HepG2 (cell line): Measurements from ENCODE around the gene MYL3. TPM values are rescaled to one million over a fixed set of nuclear protein-coding genes. Genes with fewer than 3 reads are reported as not detected.

Source experiments
- ATAC-seq: fragments of 200-7000 bp; cut with Tn5 transposase; 3 replicates; pipeline ENCODE4 v1.9.1; 2020; ENCODE audit warnings: mild to moderate bottlenecking, moderate library complexity
- BruUV-seq: library from RNA; stranded (reverse); fragments of 400-500 nt; replicated peaks from 2 replicates; lab custom pipeline; 2021; lab: Mats Ljungman, UMichigan
- CTCF ChIA-PET: fragments of 300-600 bp; formaldehyde crosslinking; extraction: SDS; loops from one replicate; lab custom pipeline; 2021; ENCODE audit warnings: low total read pairs, inconsistent platforms, low intra/inter-chr PET ratio; lab: Yijun Ruan, JAX
- POLR2A ChIA-PET: fragments of 350-600 bp; sonication (Branson Sonifier 250); formaldehyde crosslinking; loops from one replicate; lab custom pipeline; 2020; ENCODE audit warnings: antibody characterized with exemption, inconsistent platforms; lab: Yijun Ruan, JAX
- DNase-seq: peaks from one replicate; pipeline ENCODE4 v3.0.0-alpha.2; 2015; ENCODE audit warnings: low spot score
- FAIRE-seq: peaks from 3 replicates; lab custom pipeline; 2011; peaks lifted over from hg19 to GRCh38; lab: Jason Lieb, UNC
- H2AFZ ChIP-seq: one replicate; pipeline ENCODE4 v1.6.1; 2011; ENCODE audit warnings: low read length, inconsistent platforms
- H3K27ac ChIP-seq: fragments of 300-600 bp; 3 replicates; pipeline ENCODE4 v1.8.0; 2011; ENCODE audit warnings: mixed run types, mild to moderate bottlenecking, mixed read lengths, low read length, inconsistent platforms; ENCODE audit not compliant: insufficient read depth; ENCODE audit errors: extremely low read length
- H3K27me3 ChIP-seq, 2 experiments: fragments of 200-600 bp in 1 of 2; 2 replicates in 1 of 2; 3 replicates in 1 of 2; pipeline versions ENCODE4 v1.6.0 to v1.8.0; 2011; ENCODE audit warnings: low read length in 2 of 2, mild to moderate bottlenecking in 2 of 2, moderate library complexity in 2 of 2, inconsistent platforms in 1 of 2; ENCODE audit not compliant: insufficient read depth in 2 of 2, control insufficient read depth in 1 of 2
- H3K36me3 ChIP-seq, 2 experiments: fragments of 200-600 bp in 1 of 2; replicated peaks in 1 of 2; 2 replicates in 1 of 2; 3 replicates in 1 of 2; pipeline versions ENCODE4 v1.5.1 to v1.8.0; 2011; ENCODE audit warnings: low read length in 2 of 2, inconsistent platforms in 1 of 2; ENCODE audit not compliant: insufficient read depth in 2 of 2, control insufficient read depth in 1 of 2
- H3K4me1 ChIP-seq: 2 replicates; pipeline ENCODE4 v1.5.1; 2012; ENCODE audit warnings: low read length, inconsistent platforms; ENCODE audit not compliant: insufficient read depth
- H3K4me2 ChIP-seq: 2 replicates; pipeline ENCODE4 v1.6.0; 2011; ENCODE audit warnings: low read depth, low read length, inconsistent platforms
- H3K4me3 ChIP-seq, 3 experiments: fragments of 200-600 bp in 1 of 3; sonication (generic), shearing (Covaris generic) in 1 of 3; replicated peaks in 1 of 3; 2 replicates each; pipeline ENCODE4 v1.5.1; 2011 to 2016; ENCODE audit warnings: low read length in 3 of 3, inconsistent platforms in 2 of 3, low read depth in 2 of 3, mild to moderate bottlenecking in 2 of 3, control low read depth in 1 of 3, mixed read lengths in 1 of 3; ENCODE audit not compliant: insufficient read depth in 1 of 3
- H3K79me2 ChIP-seq: one replicate; pipeline ENCODE4 v1.6.1; 2011; ENCODE audit warnings: low read length, inconsistent platforms; ENCODE audit not compliant: insufficient read depth
- H3K9ac ChIP-seq: 2 replicates; pipeline ENCODE4 v1.6.0; 2011; ENCODE audit warnings: mild to moderate bottlenecking, low read depth, low read length, inconsistent platforms; ENCODE audit not compliant: insufficient read depth
- H3K9me3 ChIP-seq: 2 replicates; pipeline ENCODE4 v1.5.1; 2012; ENCODE audit warnings: mild to moderate bottlenecking, low read length
- H4K20me1 ChIP-seq: 2 replicates; pipeline ENCODE4 v1.6.0; 2011; ENCODE audit warnings: inconsistent platforms, mild to moderate bottlenecking, low read length, moderate library complexity; ENCODE audit not compliant: insufficient read depth
- BORCS8-MEF2B ChIP-seq: sonication (generic); formaldehyde crosslinking; IDR thresholded peaks from 2 replicates; pipeline ENCODE4 v1.8.0; 2022; ENCODE audit warnings: mild to moderate bottlenecking, missing genetic modification reagents
- CC2D1A ChIP-seq: sonication (generic); formaldehyde crosslinking; IDR thresholded peaks from 2 replicates; pipeline ENCODE4 v1.8.1; 2023; ENCODE audit warnings: mild to moderate bottlenecking, missing genetic modification reagents
- ETV5 ChIP-seq: IDR thresholded peaks from 2 replicates; pipeline ENCODE4 v1.6.1; 2018; ENCODE audit warnings: missing biosample characterization, missing genetic modification reagents, inconsistent platforms, borderline replicate concordance
- MAF1 ChIP-seq: sonication (generic); formaldehyde crosslinking; IDR thresholded peaks from 2 replicates; pipeline ENCODE4 v1.5.0; 2020; ENCODE audit warnings: missing genetic modification reagents, borderline replicate concordance
- POLR2G ChIP-seq: fragments of 200-400 bp; formaldehyde crosslinking; IDR thresholded peaks from 2 replicates; pipeline ENCODE4 v1.6.1; 2018; ENCODE audit warnings: mild to moderate bottlenecking, low read depth, low read length, moderate library complexity
- TBP ChIP-seq: sonication (generic); formaldehyde crosslinking; IDR thresholded peaks from 2 replicates; pipeline ENCODE4 v1.5.0; 2020; ENCODE audit warnings: missing genetic modification reagents
- ZBTB20 ChIP-seq: sonication (generic); formaldehyde crosslinking; IDR thresholded peaks from 2 replicates; pipeline ENCODE4 v1.8.1; 2023; ENCODE audit warnings: missing genetic modification reagents, low read depth, mild to moderate bottlenecking, borderline replicate concordance
- ZNF180 ChIP-seq: sonication (generic); formaldehyde crosslinking; IDR thresholded peaks from 2 replicates; pipeline ENCODE4 v1.4.0; 2020; ENCODE audit warnings: low read depth, missing genetic modification reagents, borderline replicate concordance
- ZNF296 ChIP-seq: sonication (generic); formaldehyde crosslinking; conservative IDR thresholded peaks from 2 replicates; pipeline ENCODE4 v1.5.0; 2020; ENCODE audit warnings: mild to moderate bottlenecking, missing genetic modification reagents
- ZNF652 ChIP-seq: IDR thresholded peaks from 2 replicates; pipeline ENCODE4 v1.6.1; 2016; ENCODE audit warnings: low read depth, borderline replicate concordance
- ZNF670 ChIP-seq: sonication (generic); formaldehyde crosslinking; IDR thresholded peaks from 2 replicates; pipeline ENCODE4 v1.8.0; 2022; ENCODE audit warnings: mild to moderate bottlenecking, missing genetic modification reagents, borderline replicate concordance
- ZNF773 ChIP-seq: sonication (generic); formaldehyde crosslinking; IDR thresholded peaks from 2 replicates; pipeline ENCODE4 v1.4.0; 2020; ENCODE audit warnings: missing genetic modification reagents, borderline replicate concordance
- WGBS: methylation state at CpG from one replicate; pipeline ENCODE4 v1.1.6; 2017; ENCODE audit warnings: low lambda C conversion rate; 5-methylcytosine and 5-hydroxymethylcytosine counted together
- in situ Hi-C: cut with HindIII; loops from 2 replicates; pipeline ENCODE4 v1.10.0; 2017; ENCODE audit warnings: low pct_unique_long_range_greater_than_20kb; ENCODE audit not compliant: extremely low pct_ligation_motif_present
- intact Hi-C: fragments of 100-400 bp; cut with micrococcal nuclease; formaldehyde crosslinking; loops from one replicate; pipeline ENCODE4 v1.10.0; 2022; ENCODE audit not compliant: unreplicated experiment
- polyA plus RNA-seq, 8 experiments: library from polyadenylated mRNA; depleted of rRNA in 3 of 8; stranded (reverse) in 7 of 8; unstranded in 1 of 8; fragments of >200 nt; fragmentation: Illumina TruSeq in 4 of 8; extraction: Trizol in 4 of 8; gene quantifications; 2 replicates each; pipeline versions ENCODE4 v1.2.1 to v1.2.3, GENCODE V29; 2011 to 2016; ENCODE audit warnings: low read depth in 4 of 8, missing spikeins in 1 of 8, mixed read lengths in 1 of 8; ENCODE audit not compliant: insufficient read depth in 1 of 8
- total RNA-seq, 5 experiments: library from RNA; depleted of rRNA; stranded (reverse); fragments of >200 nt; fragmentation: Illumina TruSeq; extraction: Trizol; gene quantifications; 2 replicates each; pipeline ENCODE4 v1.2.3, GENCODE V29; 2016; ENCODE audit warnings: low read depth in 1 of 5
- TF ChIP-seq, protein P1 (sequence below): sonication (generic); formaldehyde crosslinking; IDR thresholded peaks from 2 replicates; pipeline ENCODE4 v1.4.0; 2020; ENCODE audit warnings: missing genetic modification reagents
- TF ChIP-seq, protein P2 (sequence below): sonication (generic); formaldehyde crosslinking; IDR thresholded peaks from 2 replicates; pipeline ENCODE4 v1.5.0; 2020; ENCODE audit warnings: mild to moderate bottlenecking, missing genetic modification reagents
- TF ChIP-seq, protein P3 (sequence below): IDR thresholded peaks from 2 replicates; pipeline ENCODE4 v1.6.1; 2016; ENCODE audit warnings: low read depth, borderline replicate concordance
- TF ChIP-seq, protein P4 (sequence below): sonication (generic); formaldehyde crosslinking; IDR thresholded peaks from 2 replicates; pipeline ENCODE4 v1.8.1; 2023; ENCODE audit warnings: mild to moderate bottlenecking, missing genetic modification reagents, borderline replicate concordance

MYL3 gene
- total and polyA plus RNA-seq, 2 of the 13 experiments (the other 11 are each of a cell fraction or from before 2014, with no cell fraction given) = not detected

DNA sequence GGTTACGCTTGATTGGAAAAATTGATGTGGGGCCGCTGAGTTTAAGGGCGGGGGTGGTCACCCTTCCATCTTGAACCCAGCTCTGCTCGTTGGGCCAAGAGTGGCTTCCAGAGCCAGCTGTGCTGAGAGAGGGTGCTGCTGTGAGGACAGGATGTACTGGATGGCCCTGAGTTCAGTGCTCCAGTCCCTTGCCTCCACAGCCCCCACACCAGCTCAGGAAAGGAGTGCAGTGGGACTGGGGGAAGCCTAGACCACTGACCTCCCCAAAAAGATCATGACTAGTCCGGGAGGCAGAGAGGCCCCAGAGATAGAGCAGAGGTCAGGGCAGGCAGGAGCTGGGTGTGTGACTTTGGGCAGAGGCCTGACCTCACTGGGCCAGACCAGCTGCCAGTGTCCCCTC is 10.3 kb upstream of the MYL3 start (continued):
- no peak for TF ChIP-seq ZNF652 (CRISPR knock-in tag)
- no peak for TF ChIP-seq ETV5 (CRISPR knock-in tag)
- TF ChIP-seq, protein P1, sequence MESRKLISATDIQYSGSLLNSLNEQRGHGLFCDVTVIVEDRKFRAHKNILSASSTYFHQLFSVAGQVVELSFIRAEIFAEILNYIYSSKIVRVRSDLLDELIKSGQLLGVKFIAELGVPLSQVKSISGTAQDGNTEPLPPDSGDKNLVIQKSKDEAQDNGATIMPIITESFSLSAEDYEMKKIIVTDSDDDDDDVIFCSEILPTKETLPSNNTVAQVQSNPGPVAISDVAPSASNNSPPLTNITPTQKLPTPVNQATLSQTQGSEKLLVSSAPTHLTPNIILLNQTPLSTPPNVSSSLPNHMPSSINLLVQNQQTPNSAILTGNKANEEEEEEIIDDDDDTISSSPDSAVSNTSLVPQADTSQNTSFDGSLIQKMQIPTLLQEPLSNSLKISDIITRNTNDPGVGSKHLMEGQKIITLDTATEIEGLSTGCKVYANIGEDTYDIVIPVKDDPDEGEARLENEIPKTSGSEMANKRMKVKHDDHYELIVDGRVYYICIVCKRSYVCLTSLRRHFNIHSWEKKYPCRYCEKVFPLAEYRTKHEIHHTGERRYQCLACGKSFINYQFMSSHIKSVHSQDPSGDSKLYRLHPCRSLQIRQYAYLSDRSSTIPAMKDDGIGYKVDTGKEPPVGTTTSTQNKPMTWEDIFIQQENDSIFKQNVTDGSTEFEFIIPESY (CRISPR knock-in tag) = no peak
- no peak for TF ChIP-seq ZNF180
- TF ChIP-seq TBP = no peak

DNA sequence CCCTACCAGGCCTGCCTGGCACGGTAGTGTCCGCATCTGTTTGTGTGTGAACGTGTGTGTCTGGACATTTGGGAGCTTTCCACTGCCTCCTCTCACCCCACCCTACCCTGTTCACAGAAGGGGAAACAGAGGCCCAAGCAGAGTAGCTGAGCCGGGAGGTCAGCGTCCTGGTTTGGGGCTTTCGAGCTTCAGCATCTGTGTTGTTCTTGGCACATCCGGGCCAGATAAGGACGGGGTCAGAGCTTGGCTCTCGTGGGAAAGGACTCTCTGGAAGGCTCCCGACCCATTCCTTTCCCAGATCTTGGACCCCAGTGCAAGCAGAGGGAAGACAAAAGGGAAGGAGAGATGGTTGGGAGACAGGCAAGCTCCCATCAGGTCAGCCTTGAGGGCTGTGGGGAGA is 8.0 kb upstream of the MYL3 start:
- no peak for ATAC-seq
- no peak for DNase-seq
- Histone ChIP-seq H3K9ac (no peak overlapping the region), H3K4me1 (peaks cover 32% of the 10 kb centered on the region), H3K9me3 (no peaks in the 10 kb centered on the region), H3K27me3 (peaks cover 9 to 50% of the 10 kb centered on the region in 2 experiments; a peak in 4 of 5 replicates), H3K4me3 (no peak overlapping the region), H2AFZ (no peak overlapping the region), H3K4me2 (no peak overlapping the region), H3K36me3 (no peaks in the 10 kb centered on the region), H3K79me2 (no peaks in the 10 kb centered on the region), H4K20me1 (no peaks in the 10 kb centered on the region), H3K27ac (no peak overlapping the region)
- ChIA-PET CTCF (no interaction called here), POLR2A (no interaction called here)
- intact Hi-C loops (no loop called here), in situ Hi-C loops (no loop called here)
- no TSS peak for BruUV-seq
- no peak for FAIRE-seq
- WGBS = 18% methylated on average over 10 of the region's 10 CpGs
- TF ChIP-seq, protein P2, sequence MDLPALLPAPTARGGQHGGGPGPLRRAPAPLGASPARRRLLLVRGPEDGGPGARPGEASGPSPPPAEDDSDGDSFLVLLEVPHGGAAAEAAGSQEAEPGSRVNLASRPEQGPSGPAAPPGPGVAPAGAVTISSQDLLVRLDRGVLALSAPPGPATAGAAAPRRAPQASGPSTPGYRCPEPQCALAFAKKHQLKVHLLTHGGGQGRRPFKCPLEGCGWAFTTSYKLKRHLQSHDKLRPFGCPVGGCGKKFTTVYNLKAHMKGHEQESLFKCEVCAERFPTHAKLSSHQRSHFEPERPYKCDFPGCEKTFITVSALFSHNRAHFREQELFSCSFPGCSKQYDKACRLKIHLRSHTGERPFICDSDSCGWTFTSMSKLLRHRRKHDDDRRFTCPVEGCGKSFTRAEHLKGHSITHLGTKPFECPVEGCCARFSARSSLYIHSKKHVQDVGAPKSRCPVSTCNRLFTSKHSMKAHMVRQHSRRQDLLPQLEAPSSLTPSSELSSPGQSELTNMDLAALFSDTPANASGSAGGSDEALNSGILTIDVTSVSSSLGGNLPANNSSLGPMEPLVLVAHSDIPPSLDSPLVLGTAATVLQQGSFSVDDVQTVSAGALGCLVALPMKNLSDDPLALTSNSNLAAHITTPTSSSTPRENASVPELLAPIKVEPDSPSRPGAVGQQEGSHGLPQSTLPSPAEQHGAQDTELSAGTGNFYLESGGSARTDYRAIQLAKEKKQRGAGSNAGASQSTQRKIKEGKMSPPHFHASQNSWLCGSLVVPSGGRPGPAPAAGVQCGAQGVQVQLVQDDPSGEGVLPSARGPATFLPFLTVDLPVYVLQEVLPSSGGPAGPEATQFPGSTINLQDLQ (CRISPR knock-in tag) = no peak
- no peak for TF ChIP-seq POLR2G
- TF ChIP-seq ZBTB20 (CRISPR knock-in tag) = no peak
- no peak for TF ChIP-seq ZNF296
- TF ChIP-seq CC2D1A (CRISPR knock-in tag) = no peak
- TF ChIP-seq, protein P3, sequence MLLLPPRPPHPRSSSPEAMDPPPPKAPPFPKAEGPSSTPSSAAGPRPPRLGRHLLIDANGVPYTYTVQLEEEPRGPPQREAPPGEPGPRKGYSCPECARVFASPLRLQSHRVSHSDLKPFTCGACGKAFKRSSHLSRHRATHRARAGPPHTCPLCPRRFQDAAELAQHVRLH (CRISPR knock-in tag) = no peak
- TF ChIP-seq ZNF773 = no peak
- no peak for TF ChIP-seq MAF1 (CRISPR knock-in tag)
- TF ChIP-seq BORCS8-MEF2B (CRISPR knock-in tag) = no peak
- no peak for TF ChIP-seq ZNF670 (CRISPR knock-in tag)
- TF ChIP-seq, protein P4, sequence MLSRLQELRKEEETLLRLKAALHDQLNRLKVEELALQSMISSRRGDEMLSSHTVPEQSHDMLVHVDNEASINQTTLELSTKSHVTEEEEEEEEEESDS = no peak
